A673 (cell line): ENCODE results near the gene CPEB1. TPM values are rescaled to one million over a fixed set of nuclear protein-coding genes. Genes with fewer than 3 reads are reported as not detected.
A peak's percentile ranks its signal among the peaks of the same experiment; 100 is the strongest.

Source experiments
- BruUV-seq: library from RNA; stranded (reverse); fragments of 400-500 nt; replicated peaks from 2 replicates; lab custom pipeline; 2021; lab: Mats Ljungman, UMichigan
- CTCF ChIA-PET: fragments of 300-600 bp; sonication (Branson Sonifier 250); formaldehyde crosslinking; loops from one replicate; lab custom pipeline; 2022; ENCODE audit warnings: antibody characterized with exemption; lab: Charles Lee
- POLR2A ChIA-PET: fragments of 300-600 bp; sonication (Branson Sonifier 250); formaldehyde crosslinking; loops from one replicate; lab custom pipeline; 2022; ENCODE audit warnings: antibody characterized with exemption; ENCODE audit not compliant: low non-redundant PET; lab: Charles Lee
- DNase-seq: peaks from one replicate; pipeline ENCODE4 v3.0.0-alpha.2; 2015; ENCODE audit warnings: low spot score
- H3K27ac ChIP-seq: fragments of 200-600 bp; sonication (generic); 2 replicates; pipeline ENCODE4 v1.5.1; 2016; ENCODE audit warnings: mixed run types, low read depth, mild to moderate bottlenecking, mixed read lengths, antibody characterized with exemption, low read length; ENCODE audit not compliant: poor library complexity, severe bottlenecking
- H3K27me3 ChIP-seq: fragments of 200-600 bp; sonication (generic); replicated peaks from 2 replicates; pipeline ENCODE4 v1.6.1; 2017; ENCODE audit warnings: mixed run types, low read depth, mild to moderate bottlenecking, mixed read lengths, antibody characterized with exemption, low read length; ENCODE audit not compliant: insufficient read depth, poor library complexity
- H3K36me3 ChIP-seq: fragments of 200-600 bp; sonication (generic); 2 replicates; pipeline ENCODE4 v1.6.1; 2016; ENCODE audit warnings: mixed run types, mild to moderate bottlenecking, mixed read lengths, antibody characterized with exemption, low read length; ENCODE audit not compliant: insufficient read depth, poor library complexity, severe bottlenecking
- H3K4me1 ChIP-seq: fragments of 200-600 bp; sonication (generic); 2 replicates; pipeline ENCODE4 v1.6.1; 2017; ENCODE audit warnings: mixed run types, mild to moderate bottlenecking, mixed read lengths, antibody characterized with exemption, low read length; ENCODE audit not compliant: insufficient read depth, poor library complexity, severe bottlenecking
- H3K4me3 ChIP-seq: fragments of 200-600 bp; sonication (generic); 2 replicates; pipeline ENCODE4 v1.5.1; 2016; ENCODE audit warnings: low read depth, mixed run types, mild to moderate bottlenecking, mixed read lengths, low read length; ENCODE audit not compliant: poor library complexity, severe bottlenecking
- H3K9me3 ChIP-seq: fragments of 200-600 bp; sonication (generic); 2 replicates; pipeline ENCODE4 v1.6.1; 2016; ENCODE audit warnings: mixed run types, low read depth, mild to moderate bottlenecking, mixed read lengths, antibody characterized with exemption, low read length; ENCODE audit not compliant: poor library complexity, severe bottlenecking
- CTCF ChIP-seq: fragments of 300-800, 200-600 bp; sonication (generic); conservative IDR thresholded peaks from 2 replicates; pipeline ENCODE4 v1.5.1; 2017; ENCODE audit warnings: low read depth, mild to moderate bottlenecking, antibody characterized with exemption, low read length, moderate library complexity, mixed read lengths
- EZH2 ChIP-seq: fragments of 200-600 bp; sonication (generic); IDR thresholded peaks from 2 replicates; pipeline ENCODE4 v1.6.1; 2017; ENCODE audit warnings: borderline replicate concordance, low read depth, mild to moderate bottlenecking, mixed read lengths, antibody characterized with exemption, low read length; ENCODE audit not compliant: poor library complexity, severe bottlenecking
- intact Hi-C: fragments of 100-400 bp; cut with micrococcal nuclease; formaldehyde crosslinking; loops from one replicate; pipeline ENCODE4 v1.10.0; 2022; ENCODE audit not compliant: unreplicated experiment
- total RNA-seq: library from RNA; stranded (reverse); gene quantifications from 2 replicates; pipeline ENCODE4 v1.2.3, GENCODE V29; 2021

CPEB1 gene
- total RNA-seq, 1 experiment from 2014 or later, result not detected

DNA sequence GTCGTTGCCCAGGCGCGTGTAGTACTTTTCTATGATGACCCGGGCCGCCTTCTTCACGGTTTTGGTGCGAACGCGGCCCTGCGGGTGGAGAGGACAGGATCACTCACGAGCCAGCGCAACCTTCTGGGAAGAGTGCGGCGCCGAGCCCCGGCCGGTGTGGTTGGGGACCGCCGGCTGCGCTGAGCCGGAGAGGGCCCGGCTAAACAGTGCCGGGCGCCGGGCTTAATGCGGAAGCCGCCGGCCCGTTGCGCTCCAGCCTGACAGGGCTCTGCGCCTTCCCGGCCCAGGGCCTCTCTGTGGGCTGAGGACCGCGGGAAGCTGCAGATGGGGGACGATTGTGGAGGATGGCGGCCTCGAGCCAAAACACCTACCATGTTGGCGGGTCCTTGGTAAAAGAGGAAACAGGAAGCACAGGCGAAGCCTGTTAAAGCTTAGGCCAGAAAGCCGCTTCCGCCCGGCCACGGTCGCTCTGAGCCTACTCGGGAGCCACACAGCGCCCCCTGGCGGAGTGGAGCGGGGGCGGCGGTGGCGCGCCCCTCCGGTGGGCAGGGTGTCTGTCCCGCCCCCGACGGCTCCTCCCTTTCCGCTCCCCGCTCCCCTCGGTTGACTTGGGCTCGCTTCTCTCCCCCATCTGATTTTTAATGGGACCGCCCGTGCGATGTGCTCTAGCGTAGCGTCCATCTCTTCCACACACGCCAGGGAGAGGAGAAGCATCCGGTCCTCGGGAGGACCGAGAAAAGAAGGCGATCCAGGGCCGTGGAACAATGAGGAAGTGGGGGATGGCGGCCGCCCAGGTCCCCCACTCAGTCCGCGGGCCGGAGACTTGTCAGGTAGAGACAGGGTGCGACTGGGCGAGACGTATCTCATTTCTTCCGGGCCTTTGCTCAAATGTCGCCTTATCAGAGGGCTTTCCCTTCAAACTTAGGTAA lies 106.8 kb downstream of the CPEB1 start, which contains the start of gene RPS17:
Gene RPS17 (minus strand): TSS at position 403 of the 929 bp plus-strand sequence. CDS start 29 bp downstream, at position 374.
- H3K27me3 ChIP-seq, result no peaks in the 10 kb centered on the region
- ChIA-PET CTCF (interaction anchor here (0.9 to 1.6 kb wide), 2 partner anchors 9 to 210 kb away, joined by 3 to 7 read pairs; no protein-coding TSS in a partner anchor), POLR2A (interaction anchor here (1.1 kb wide), 1 partner anchor 15 kb away, joined by 10 read pairs; no protein-coding TSS in a partner anchor)
- H3K36me3 ChIP-seq, result peaks cover 42% of the 10 kb centered on the region
- H3K9me3 ChIP-seq, result no peaks in the 10 kb centered on the region
- BruUV-seq, result no TSS peak
- intact Hi-C loops, result loop anchor here (5.0 kb wide), 1 partner anchor 447 kb away; the partner anchor contains the start of gene RAMAC
- TF ChIP-seq CTCF, result peak; percentile 99
- no peak for TF ChIP-seq EZH2
- peaks cover 15% of the 10 kb centered on the region for H3K4me1 ChIP-seq
- peak within 1 kb of the TSS; percentile 91 for H3K27ac ChIP-seq
- peak within 1 kb of the TSS; percentile 76 for H3K4me3 ChIP-seq
- peak; percentile 97 for DNase-seq

DNA sequence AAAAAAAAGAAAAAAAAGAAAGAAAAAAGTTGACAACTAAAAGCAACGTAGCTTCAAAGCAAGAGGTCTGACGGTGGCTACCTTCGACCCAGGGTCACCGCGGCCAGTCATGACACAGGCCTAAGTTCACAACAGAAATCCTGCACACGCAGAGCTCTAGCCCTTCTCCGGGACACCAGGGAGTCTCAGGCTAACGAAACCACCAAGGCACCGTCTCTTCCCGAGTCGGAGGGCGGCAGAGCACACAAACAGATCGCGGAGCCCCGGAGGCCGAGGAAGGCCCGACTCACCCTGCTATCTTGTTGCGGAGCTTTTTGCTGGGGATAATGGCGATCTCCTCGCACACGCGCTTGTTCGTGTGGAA lies 107.5 kb downstream of the CPEB1 start:
- intact Hi-C loops, result loop anchor here (5.0 kb wide), 1 partner anchor 448 kb away; the partner anchor contains the start of gene RAMAC
- ChIA-PET POLR2A (no interaction called here), CTCF (interaction anchor here (0.9 to 1.6 kb wide), 2 partner anchors 9 to 211 kb away, joined by 3 to 7 read pairs; no protein-coding TSS in a partner anchor)
- H3K27ac ChIP-seq, result peak overlapping the region; percentile 91
- DNase-seq, result peak; percentile 26
- H3K4me3 ChIP-seq, result peak overlapping the region; percentile 76
- TF ChIP-seq EZH2, result no peak
- TF ChIP-seq CTCF, result no peak
- no peaks in the 10 kb centered on the region for H3K9me3 ChIP-seq
- BruUV-seq, result no TSS peak
- no peaks in the 10 kb centered on the region for H3K27me3 ChIP-seq
- H3K36me3 ChIP-seq, result peaks cover 48% of the 10 kb centered on the region
- peaks cover 15% of the 10 kb centered on the region for H3K4me1 ChIP-seq

DNA sequence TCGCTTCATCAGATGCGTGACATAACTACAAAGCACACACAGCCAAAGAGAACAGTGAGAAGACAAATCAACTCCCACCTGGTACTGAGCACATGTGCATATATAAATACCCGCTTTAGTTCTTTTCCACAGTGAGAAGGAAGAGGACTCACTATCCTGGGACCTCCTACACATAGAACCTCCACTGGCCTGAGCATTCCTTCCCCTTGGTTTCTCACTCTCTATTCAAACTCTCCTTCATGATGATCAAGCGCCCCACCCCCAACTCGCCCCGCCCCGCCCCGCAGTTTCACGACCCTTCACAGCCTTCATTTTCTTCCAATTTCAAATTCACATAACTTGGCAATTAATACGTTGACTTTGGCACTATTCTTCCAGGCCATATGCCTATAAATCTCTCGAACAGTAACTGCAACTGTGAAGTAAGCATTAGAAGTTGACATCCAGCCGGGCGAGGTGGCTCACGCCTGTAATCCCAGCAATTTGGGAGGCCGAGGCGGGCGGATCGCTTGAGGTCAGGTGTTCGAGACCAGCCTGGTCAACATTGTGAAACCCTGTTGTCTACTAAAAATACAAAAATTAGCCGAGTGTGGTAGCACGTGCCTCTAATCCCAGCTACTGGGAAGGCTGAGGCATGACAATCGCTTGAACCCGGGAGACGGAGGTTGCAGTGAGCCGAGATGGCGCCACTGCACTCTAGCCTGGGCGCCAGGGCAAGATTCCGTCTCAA lies 108.0 kb downstream of the CPEB1 start:
- Histone ChIP-seq H3K27ac (peak overlapping the region; percentile 91), H3K9me3 (no peaks in the 10 kb centered on the region), H3K4me1 (peaks cover 15% of the 10 kb centered on the region), H3K36me3 (peaks cover 54% of the 10 kb centered on the region), H3K4me3 (peak overlapping the region; percentile 76), H3K27me3 (no peaks in the 10 kb centered on the region)
- intact Hi-C loops, result no loop called here
- BruUV-seq, result TSS peak; percentile 59
- no peak for TF ChIP-seq CTCF
- TF ChIP-seq EZH2, result no peak
- POLR2A ChIA-PET, result no interaction called here
- CTCF ChIA-PET, result no interaction called here
- DNase-seq, result peak; percentile 29
